Keratinocyte (primary cell): ENCODE measurements around the gene EIF2D. TPM values are rescaled to one million over a fixed set of nuclear protein-coding genes. Genes with fewer than 3 reads are reported as not detected.
A peak's percentile ranks its signal among the peaks of the same experiment; 100 is the strongest.

Experiments
- DNase-seq: peaks from one replicate; pipeline ENCODE4 v3.0.0-alpha.2; 2011; ENCODE audit warnings: low read depth, missing footprints, low spot score
- FAIRE-seq: peaks from 2 replicates; lab custom pipeline; 2011; peaks lifted over from hg19 to GRCh38; lab: Jason Lieb, UNC
- H2AFZ ChIP-seq: 2 replicates; pipeline ENCODE4 v1.6.0; 2012; ENCODE audit warnings: low read length, control low read depth, inconsistent platforms; ENCODE audit not compliant: control insufficient read depth
- H3K27ac ChIP-seq: 2 replicates; pipeline ENCODE4 v1.5.1; 2011; ENCODE audit warnings: low read length; ENCODE audit not compliant: control insufficient read depth, insufficient read depth
- H3K27me3 ChIP-seq: 3 replicates; pipeline ENCODE4 v1.6.0; 2011; ENCODE audit warnings: low read length; ENCODE audit not compliant: control insufficient read depth, insufficient read depth; ENCODE audit errors: extremely low read depth
- H3K36me3 ChIP-seq, 2 experiments: 2 replicates in 1 of 2; 3 replicates in 1 of 2; pipeline ENCODE4 v1.5.1; 2011; ENCODE audit warnings: low read length in 2 of 2, mild to moderate bottlenecking in 1 of 2; ENCODE audit not compliant: control insufficient read depth in 2 of 2, insufficient read depth in 2 of 2; ENCODE audit errors: extremely low read depth in 1 of 2
- H3K4me1 ChIP-seq: 3 replicates; pipeline ENCODE4 v1.5.1; 2011; ENCODE audit warnings: low read length; ENCODE audit not compliant: control insufficient read depth, insufficient read depth; ENCODE audit errors: extremely low read depth
- H3K4me2 ChIP-seq: 3 replicates; pipeline ENCODE4 v1.6.0; 2011; ENCODE audit warnings: low read depth, low read length; ENCODE audit not compliant: control insufficient read depth, insufficient read depth; ENCODE audit errors: extremely low read depth
- H3K4me3 ChIP-seq, 3 experiments: fragments of 200-600 bp in 1 of 3; sonication (generic) in 1 of 3; 2 replicates in 2 of 3; 3 replicates in 1 of 3; pipeline ENCODE4 v1.5.1; 2011 to 2016; ENCODE audit warnings: low read length in 3 of 3, mild to moderate bottlenecking in 3 of 3, control low read depth in 2 of 3, inconsistent platforms in 1 of 3, low read depth in 1 of 3, mixed read lengths in 1 of 3, mixed run types in 1 of 3, moderate library complexity in 1 of 3; ENCODE audit not compliant: control insufficient read depth in 2 of 3, insufficient read depth in 2 of 3; ENCODE audit errors: extremely low read depth in 1 of 3
- H3K79me2 ChIP-seq: 2 replicates; pipeline ENCODE4 v1.6.0; 2012; ENCODE audit warnings: low read length; ENCODE audit not compliant: control insufficient read depth, insufficient read depth
- H3K9ac ChIP-seq: 3 replicates; pipeline ENCODE4 v1.6.0; 2011; ENCODE audit warnings: low read length; ENCODE audit not compliant: control insufficient read depth, insufficient read depth; ENCODE audit errors: extremely low read depth
- H3K9me1 ChIP-seq: 3 replicates; pipeline ENCODE4 v1.6.0; 2011; ENCODE audit warnings: low read length; ENCODE audit not compliant: control insufficient read depth, insufficient read depth; ENCODE audit errors: extremely low read depth
- H3K9me3 ChIP-seq: 2 replicates; pipeline ENCODE4 v1.5.1; 2012; ENCODE audit warnings: low read depth, low read length; ENCODE audit not compliant: control insufficient read depth
- H4K20me1 ChIP-seq: 3 replicates; pipeline ENCODE4 v1.6.0; 2011; ENCODE audit warnings: low read length; ENCODE audit not compliant: control insufficient read depth, insufficient read depth; ENCODE audit errors: extremely low read depth
- EZH2 ChIP-seq: IDR thresholded peaks from one replicate; pipeline ENCODE4 v1.6.1; 2012; ENCODE audit warnings: inconsistent platforms, mild to moderate bottlenecking, low read length, moderate library complexity
- dilution Hi-C: fragments of 300-500 bp; cut with MboI; formaldehyde crosslinking; loops from one replicate; pipeline ENCODE4 v1.7.0; 2020; ENCODE audit warnings: low sequenced_read_pairs; ENCODE audit not compliant: extremely low pct_ligation_motif_present
- polyA plus RNA-seq, 5 experiments: library from polyadenylated mRNA; depleted of rRNA in 3 of 5; stranded (reverse) in 3 of 5; stranded (forward) in 1 of 5; unstranded in 1 of 5; fragments of >200 nt; gene quantifications; 1 replicate in 1 of 5; 2 replicates in 3 of 5; 3 replicates in 1 of 5; pipeline versions ENCODE4 v1.2.1 to v1.2.3, GENCODE V29; 2011 to 2012; ENCODE audit warnings: missing spikeins in 2 of 5, low read depth in 1 of 5, low replicate concordance in 1 of 5
- TF ChIP-seq, protein P1 (sequence below), 3 experiments: IDR thresholded peaks in 1 of 3; conservative IDR thresholded peaks in 1 of 3; optimal IDR thresholded peaks in 1 of 3; 2 replicates in 2 of 3; 3 replicates in 1 of 3; pipeline versions ENCODE3 to v1.5.1; 2011; ENCODE audit warnings: low read length in 3 of 3, mild to moderate bottlenecking in 3 of 3, moderate library complexity in 2 of 3, control low read depth in 1 of 3, inconsistent platforms in 1 of 3; ENCODE audit not compliant: insufficient read depth in 2 of 3; ENCODE audit errors: extremely low read depth in 1 of 3

EIF2D gene
- polyA plus RNA-seq, 1 donor (not counting 4 experiments of a cell fraction or from before 2014, with no cell fraction given) = 60.6 TPM

DNA sequence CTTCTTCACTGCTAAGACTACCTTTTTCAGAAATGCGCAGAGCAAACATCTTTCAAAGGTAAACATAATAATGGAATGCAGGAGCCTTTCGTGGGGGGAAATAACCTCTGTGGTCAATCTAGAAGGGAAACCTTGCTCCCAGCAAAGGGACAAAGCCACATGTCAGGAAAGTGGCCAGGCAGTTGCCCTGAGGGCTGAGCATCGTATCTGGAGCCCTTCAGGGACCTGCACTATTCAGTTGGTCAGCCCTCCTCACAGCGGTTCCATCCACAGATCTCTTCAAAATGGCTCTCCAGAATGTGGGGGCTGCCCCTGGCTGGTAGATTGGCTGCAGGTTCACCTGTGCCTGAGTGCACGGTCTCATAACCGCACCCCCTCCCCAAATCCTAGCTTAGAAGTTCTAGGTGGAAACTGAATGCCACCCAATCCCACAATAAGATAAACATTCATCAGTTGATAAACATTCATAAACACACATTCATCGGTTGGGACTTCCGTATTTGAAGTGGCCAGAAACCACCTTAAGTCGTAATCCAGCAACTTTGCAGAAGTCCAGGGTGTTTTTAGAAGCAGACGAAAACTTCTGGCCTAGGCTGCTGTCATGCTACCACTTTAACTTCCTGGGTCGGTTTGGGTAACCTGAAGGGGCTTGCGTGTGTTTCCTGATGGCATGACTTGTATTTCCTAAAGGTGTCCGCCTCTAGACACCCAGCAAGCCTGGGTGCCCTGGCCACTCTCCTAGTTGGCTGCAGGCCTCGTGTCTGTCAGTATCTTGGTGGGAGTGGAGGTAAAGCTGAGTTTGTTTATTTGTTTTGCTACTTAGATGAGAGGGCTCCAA lies 54.4 kb downstream of the EIF2D start:
- Histone ChIP-seq H3K4me2 (peak overlapping the region; percentile 84), H3K79me2 (no peaks in the 10 kb centered on the region), H3K4me3 (peak overlapping the region; percentile 22 to 56 (median 33)), H3K27me3 (no peaks in the 10 kb centered on the region), H3K9ac (no peak overlapping the region), H3K9me1 (no peaks in the 10 kb centered on the region), H3K27ac (no peak overlapping the region), H2AFZ (no peak overlapping the region), H3K4me1 (peaks cover 11% of the 10 kb centered on the region), H3K36me3 (no peaks in the 10 kb centered on the region), H3K9me3 (no peaks in the 10 kb centered on the region), H4K20me1 (no peaks in the 10 kb centered on the region)
- no peak for TF ChIP-seq EZH2
- TF ChIP-seq, protein P1, sequence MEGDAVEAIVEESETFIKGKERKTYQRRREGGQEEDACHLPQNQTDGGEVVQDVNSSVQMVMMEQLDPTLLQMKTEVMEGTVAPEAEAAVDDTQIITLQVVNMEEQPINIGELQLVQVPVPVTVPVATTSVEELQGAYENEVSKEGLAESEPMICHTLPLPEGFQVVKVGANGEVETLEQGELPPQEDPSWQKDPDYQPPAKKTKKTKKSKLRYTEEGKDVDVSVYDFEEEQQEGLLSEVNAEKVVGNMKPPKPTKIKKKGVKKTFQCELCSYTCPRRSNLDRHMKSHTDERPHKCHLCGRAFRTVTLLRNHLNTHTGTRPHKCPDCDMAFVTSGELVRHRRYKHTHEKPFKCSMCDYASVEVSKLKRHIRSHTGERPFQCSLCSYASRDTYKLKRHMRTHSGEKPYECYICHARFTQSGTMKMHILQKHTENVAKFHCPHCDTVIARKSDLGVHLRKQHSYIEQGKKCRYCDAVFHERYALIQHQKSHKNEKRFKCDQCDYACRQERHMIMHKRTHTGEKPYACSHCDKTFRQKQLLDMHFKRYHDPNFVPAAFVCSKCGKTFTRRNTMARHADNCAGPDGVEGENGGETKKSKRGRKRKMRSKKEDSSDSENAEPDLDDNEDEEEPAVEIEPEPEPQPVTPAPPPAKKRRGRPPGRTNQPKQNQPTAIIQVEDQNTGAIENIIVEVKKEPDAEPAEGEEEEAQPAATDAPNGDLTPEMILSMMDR (optimal IDR thresholded peaks at IDR 0.05 in 1 of 3, IDR thresholded peaks at IDR 0.05 in 1 of 3, conservative IDR thresholded peaks at IDR 0.05 in 1 of 3; ENCODE audit: extremely low read depth in 1 of 3, insufficient read depth in 2 of 3, low read length in 3 of 3) = no peak
- FAIRE-seq (no peak), DNase-seq (no peak)
- dilution Hi-C loops = no loop called here

DNA sequence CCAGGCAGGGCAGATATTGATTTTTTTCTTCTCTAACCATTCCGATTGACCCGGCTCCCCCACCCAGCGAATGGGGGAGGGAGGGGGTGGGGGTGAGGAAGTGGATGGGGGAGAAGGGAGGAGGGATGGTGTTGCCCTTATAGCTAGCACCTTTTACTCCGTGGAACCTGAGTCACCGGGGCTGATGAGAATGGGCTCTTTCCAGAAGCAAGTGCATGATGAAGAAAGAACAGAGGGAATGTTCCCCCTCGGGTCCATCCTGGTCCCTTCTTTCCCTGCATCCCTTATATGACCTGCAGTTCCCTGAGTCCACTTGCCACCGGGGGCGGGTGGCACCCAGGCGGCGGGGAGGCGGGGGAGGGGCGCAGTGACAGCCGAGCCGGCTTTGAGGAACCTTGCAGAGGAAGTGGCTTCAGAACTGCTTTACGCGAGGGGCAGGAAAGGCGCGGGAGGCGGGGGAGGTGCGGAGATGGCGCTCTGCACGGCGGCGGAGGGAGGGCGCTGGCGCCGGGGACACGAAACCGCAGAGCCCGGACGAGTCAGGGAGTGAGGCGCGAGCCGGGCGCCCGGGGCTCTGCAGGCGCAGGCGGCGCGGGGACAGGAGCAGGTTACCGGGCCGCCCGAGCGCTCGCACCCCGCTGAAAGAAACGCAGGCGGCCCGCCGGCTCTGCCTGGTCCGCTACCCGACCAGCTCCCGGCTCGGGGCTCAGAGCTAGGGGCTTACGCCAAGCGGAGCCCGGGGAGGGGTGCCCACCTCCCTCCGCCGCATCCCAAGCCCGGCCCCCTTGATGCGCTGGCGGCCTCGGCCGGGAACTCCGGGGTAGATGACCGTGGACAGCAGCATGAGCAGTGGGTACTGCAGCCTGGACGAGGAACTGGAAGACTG lies 55.3 kb downstream of the EIF2D start:
- no peaks in the 10 kb centered on the region for H3K36me3 ChIP-seq
- no peaks in the 10 kb centered on the region for H3K79me2 ChIP-seq
- H3K9me3 ChIP-seq = no peaks in the 10 kb centered on the region
- TF ChIP-seq EZH2 = no peak
- TF ChIP-seq, protein P1 (optimal IDR thresholded peaks at IDR 0.05 in 1 of 3, IDR thresholded peaks at IDR 0.05 in 1 of 3, conservative IDR thresholded peaks at IDR 0.05 in 1 of 3; ENCODE audit: extremely low read depth in 1 of 3, insufficient read depth in 2 of 3, low read length in 3 of 3) = no peak
- DNase-seq = no peak
- no peak overlapping the region for H3K27ac ChIP-seq
- no peak for FAIRE-seq
- H3K27me3 ChIP-seq = no peaks in the 10 kb centered on the region
- no peaks in the 10 kb centered on the region for H4K20me1 ChIP-seq
- no peak overlapping the region for H3K9ac ChIP-seq
- H2AFZ ChIP-seq = no peak overlapping the region
- H3K4me3 ChIP-seq = peak overlapping the region; percentile 22 to 56 (median 33)
- H3K4me2 ChIP-seq = peak overlapping the region; percentile 84
- no peaks in the 10 kb centered on the region for H3K9me1 ChIP-seq
- H3K4me1 ChIP-seq = peaks cover 11% of the 10 kb centered on the region
- dilution Hi-C loops = no loop called here
